HG02610 (cell line): ENCODE results near the gene NCKIPSD.

Experiments used
- ATAC-seq: cut with Tn5 transposase; IDR thresholded peaks from one replicate; pipeline ENCODE4 v1.9.1; 2021; ENCODE audit warnings: mild to moderate bottlenecking, moderate library complexity; ENCODE audit not compliant: unreplicated experiment

The NCKIPSD gene

DNA sequence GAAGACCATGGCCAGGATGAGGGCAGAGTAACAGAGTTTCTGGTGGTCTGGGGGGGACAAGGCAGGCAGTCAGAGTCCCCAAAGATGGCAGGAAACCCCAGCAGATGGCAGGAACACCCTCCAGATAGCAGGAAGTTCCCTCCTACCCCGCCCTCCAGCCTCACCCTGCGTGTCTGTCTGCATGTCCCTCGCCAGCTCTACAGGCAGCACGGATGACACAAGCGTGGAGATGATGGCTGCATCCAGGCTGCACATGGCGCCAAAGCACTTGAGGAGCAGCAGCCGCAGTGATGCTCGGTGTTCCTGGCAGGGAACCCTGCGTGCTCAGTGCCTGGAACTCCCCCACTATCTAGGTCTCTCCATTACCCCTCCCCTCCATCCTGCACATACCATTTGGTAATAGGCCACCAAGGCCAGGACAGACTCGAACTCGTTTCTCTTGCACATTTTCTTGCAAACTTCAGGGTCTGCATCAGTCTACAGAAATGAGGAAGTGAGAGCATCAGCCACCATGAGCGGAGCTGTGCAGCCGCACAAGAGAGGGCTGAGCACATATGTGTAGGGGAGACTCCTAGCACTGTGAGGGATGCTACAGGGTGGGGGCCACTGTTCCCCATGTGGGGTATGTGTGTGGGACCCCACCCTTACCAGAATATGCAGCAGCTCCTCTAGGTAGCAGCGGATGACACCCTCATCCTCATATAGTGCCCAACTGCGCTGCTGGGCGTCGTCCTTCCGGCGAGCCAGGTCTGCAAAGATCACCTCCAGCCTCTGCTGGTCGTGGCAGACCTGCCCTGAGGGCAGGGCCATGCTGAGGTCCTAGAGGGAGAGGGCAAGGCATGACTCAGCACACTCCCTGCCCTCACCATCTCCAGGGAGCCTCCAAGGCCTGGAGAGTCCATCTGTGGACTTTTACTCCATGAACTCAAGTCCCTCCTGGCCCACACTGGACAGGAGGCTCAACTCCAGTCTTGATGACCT lies 6.0 kb downstream of the NCKIPSD start:
- no peak for ATAC-seq

DNA sequence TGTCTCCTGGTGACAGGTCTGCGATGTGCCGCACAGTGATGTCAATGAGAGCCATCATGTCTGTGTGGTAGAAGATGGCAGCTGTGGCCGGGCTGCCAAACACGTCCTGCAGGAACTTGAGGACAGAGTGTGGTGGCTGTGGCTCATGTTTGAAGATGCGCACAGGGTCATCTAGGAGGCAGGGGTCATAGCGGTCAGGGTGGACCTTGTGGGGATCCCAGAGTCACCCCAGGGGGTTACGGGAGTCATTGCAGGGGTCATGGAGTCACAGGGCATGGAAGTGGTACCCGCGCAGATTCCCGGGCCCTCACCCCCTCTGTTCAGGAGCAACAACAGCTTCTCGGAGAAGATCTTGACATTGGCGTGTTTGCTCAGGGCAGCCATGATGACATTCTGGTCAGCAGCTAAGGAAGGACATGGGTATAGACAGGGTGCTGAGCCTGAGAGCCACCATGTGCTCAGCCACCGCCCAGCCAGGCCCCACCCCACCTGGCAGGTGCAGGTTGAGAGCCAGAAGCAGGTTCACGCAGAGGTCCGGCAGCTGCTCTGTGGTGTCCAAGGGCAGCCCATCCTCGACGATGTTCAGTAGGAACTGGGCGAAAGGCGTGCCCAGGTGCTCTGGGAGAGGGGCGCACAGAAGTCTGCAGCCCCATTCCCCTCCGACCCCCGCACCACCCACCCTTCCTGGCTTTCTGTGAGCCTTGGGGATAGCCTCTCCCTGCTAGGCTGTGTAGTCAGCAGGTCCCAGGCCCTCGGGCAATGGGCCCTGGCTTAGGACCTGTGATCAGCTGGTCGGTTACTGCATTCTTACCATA lies 6.9 kb downstream of the NCKIPSD start:
- no peak for ATAC-seq

DNA sequence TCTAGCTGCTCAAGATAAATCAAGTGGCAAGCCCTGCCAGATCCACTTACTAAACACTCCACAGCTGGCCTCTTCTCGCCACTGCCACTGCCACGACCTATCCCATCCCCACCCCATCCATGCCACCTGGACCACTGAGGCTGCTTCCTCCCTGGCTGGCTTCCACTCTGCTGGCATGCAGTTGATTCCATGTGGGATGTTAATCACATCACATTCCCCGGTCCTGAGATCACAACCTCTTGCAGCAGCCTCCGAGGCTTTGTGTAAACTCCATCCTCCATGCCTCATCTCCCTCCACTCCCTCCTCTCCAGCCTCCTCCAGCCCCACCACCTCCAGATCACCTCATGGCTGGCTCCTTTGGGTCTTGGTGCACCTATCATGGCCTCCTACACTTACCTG lies 7.7 kb downstream of the NCKIPSD start:
- ATAC-seq: no peak

DNA sequence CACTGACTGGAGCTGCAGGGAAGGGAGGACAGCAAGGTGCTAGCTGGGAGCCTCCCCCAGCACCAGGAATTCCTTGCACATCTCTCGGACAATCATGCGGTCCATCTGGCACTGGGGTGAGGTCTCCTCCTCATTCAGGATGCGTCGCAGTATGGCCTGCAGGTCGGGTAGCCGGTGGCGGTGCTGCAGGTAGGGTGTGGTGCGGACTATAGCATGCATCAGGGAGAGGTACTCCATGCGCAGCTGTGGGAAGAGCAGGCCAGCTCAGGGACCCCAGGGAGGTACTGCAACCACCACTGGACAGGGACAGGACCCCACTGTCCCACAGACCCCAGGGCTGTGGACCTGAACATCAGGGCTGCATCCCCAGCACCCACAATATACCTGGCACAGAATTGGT lies 11.2 kb downstream of the NCKIPSD start:
- no peak for ATAC-seq

DNA sequence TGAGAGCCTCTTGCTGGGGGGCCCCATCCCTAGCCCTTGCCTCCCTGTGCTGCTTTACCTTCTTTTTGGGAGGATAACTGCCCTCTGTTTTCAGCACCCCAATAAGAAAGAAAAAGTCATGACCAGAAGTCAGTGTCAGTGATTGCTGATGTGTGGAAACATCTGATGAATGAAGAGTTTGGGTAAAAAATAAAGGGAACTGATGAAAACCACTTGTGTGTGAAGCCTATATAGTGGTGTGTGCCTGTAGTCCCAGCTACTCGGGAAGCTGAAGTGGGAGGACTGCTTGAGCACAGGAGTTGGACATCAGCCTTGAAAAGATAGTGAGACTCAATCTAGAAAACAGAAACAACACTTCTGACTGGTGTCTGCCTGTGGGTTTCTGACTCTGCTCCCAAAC lies 13.2 kb downstream of the NCKIPSD start:
- ATAC-seq: no peak

DNA sequence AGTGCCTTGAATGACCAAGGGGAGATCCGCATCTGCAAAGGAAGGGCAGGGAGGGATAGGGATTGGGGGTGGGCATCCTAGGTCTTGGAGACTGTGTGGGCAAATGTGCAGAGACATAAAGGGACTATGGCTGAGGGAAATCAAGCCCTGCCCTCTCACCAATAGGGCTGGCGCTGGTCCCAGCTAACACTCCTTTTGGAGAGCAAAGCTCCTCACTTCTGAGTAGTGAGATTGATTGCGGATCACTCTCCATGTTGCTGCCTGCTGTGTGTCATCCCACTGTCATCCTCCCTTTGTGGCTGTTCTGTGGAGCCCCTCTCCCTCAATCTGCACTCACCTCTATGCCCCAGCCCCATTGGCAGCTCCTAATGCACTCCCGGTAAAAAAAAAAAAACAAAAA lies 20.8 kb downstream of the NCKIPSD start:
- no peak for ATAC-seq

DNA sequence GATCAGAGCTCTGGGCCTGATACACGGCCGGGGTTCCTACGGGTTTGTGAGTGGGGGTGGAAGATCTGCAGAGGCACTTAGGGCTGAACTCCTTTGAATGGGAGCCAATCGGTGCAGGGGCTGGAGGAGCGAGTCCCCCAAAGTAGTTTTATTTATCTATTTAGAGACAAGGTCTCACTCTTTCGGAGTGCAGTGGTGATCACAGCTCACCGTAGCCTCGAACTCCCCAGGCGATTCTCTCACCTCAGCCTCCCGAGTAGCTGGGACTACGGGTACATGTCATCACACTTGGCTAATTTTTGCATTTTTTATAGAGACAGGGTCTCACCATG lies 21.4 kb downstream of the NCKIPSD start:
- no peak for ATAC-seq

DNA sequence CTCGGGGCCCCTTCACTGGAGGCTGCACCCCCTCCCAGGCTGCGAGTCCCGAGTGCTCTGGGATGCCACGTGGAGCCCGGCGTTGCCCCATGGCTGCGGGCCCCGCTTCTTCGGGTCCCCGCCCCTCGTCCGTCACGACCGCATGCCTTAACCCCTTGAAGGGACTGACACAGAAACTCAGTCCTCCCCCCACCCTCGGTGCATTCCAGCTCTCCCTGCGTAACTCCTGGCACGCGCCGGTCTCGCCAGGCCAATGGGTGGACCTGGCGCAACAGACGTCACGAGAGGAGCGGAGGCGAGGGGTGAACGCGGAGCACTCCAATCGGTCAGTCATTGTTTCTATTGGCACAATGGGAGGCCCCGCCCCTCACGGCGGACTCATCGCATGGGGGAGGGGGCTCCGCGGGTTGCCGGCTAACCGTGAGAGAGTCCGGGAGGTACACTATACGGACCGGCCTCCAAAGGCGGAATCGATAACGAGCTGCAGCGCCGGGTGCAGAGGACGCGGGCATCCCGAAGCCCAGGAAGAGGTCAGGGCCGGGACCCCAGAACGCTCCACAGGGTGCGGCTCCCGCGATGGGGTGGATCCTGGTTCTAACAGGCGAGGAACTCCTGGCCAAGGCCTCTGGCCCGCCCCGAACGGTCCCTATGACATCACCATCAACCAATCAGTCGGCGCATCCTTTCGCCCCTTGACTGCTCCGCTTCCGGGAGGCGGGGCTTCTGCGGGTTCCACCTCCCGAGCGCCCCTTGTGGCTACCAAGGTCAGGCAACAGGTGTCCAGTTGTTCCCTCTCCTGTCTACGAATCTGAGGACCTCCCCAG lies 22.0 kb downstream of the NCKIPSD start:
- ATAC-seq: peak; percentile 87

DNA sequence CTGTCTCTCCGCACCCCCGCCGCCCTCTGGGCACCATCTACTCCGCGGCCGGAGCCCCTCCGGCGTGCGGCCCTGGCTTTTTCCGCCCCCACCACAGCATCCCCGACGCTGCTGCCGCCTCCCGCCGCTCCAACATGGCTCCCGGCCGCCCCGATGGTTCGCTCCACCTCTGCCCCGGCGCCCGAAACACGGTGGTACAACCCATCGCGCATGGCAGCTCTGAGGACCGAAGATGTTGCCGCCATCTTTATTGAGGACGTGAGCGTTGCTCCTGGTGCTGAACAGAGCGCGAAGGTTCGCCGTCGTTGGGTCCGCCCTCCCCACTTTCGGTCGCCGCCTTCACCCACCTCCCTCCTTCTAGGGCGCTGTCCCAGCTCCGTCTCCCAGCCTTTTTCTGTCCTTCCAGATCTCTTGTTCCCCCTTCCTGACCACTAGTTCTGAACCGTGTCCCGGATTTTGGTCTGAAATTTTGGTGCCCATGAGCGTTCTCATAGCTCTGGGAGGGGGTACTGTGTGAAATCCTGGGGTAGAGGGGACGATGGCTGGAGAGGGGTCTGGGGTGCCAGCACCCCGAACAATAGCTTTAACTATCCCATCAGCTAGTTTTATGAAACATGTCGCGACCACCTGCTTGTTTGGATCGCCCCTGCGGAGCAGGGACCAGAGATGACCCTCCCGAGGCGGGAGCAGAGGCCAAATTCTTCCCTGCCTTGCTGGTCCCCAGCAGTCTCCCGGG lies 22.8 kb downstream of the NCKIPSD start, which contains the start of gene CELSR3:
CELSR3 (minus strand) TSS at position 134 of the 736 bp plus-strand sequence. CDS start 252 bp downstream, outside the sequence.
- no peak for ATAC-seq

DNA sequence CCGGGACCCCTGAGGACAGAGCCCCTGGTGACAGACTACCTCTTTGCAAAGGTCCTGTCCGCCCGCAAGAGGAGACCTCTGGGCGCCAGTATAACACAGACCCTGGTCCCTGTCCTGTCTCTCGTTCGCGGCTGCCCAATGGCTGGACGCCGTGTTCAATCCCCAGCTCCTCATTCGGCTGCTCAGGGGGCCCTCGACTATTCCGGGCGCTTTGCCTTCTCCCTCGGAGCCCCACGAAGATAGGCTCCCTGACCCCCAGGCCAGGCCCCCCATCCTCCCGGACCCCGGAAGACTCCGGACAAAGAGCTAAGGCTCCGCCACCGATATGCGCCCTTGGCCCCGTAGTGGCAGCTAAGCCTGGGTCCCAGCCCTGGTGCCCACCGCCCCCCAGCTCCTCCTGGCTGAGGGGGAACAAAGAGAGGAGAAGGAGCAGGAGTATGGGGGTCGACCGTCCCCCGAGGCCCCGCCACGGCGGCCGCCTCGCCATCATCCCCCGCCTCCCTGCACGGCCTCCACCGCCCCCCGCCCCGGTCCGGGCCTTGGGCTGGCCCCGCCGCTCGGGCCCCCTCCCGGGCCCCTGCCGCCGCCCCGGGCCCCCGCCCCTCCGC lies 23.5 kb downstream of the NCKIPSD start:
- no peak for ATAC-seq

DNA sequence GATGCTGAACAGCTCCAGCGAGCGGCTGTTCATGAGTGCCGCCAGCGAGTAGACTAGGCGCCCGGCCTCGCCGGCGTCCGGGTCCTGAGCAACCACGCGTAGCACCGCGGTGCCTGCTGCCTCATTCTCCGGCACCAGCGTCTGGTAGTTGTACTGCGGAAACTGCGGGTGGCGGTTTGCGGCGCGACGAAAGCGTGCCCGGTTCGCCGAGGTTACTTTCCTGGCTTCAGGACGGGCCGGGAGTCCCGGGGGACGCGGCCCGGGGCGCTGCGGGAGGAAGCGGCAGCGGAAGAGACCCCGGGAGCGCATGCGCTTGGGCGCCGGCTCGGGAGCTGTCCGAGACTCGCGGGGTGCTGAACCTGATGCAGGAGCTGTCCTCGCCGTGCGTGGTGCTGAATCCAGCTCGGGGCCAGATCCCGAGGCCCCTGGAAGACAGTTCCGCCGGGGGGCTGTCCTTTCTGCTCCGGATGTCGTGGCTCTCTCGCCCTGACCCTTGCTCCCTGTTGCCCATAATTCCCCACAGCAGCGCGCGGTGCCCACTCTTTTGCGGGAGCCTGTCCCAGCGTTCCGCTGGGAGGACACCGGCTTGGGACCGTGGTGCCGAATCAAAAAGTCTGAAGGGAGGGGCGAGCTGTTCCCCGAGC lies 24.1 kb downstream of the NCKIPSD start:
- no peak for ATAC-seq

DNA sequence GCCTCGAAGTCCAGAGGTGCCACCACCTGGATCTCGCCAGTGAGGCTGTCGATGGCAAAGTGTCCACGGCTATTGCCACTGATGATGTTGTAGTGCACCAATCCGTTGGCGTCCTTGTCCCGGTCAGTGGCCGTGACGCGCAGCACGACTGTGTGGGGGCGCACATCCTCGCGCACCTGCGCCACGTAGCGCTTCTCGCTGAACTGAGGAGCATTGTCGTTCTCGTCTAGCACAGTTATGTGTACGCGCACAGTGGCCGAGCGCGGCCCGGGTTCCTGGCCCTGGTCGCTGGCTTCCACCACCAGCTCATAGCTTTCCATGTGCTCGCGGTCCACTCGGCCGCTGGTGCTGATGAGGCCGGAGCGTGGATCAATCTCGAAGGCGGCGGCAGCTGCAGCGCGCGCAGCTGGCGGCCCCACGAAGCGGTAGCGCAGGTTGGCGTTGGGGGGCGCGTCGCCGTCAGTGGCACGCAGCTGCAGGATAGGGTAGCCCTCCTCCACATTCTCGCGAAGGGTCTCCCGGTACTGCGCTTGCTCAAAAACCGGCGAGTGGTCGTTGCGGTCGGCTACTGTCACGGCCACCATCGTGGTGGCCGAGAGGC lies 24.8 kb downstream of the NCKIPSD start:
- ATAC-seq: no peak

DNA sequence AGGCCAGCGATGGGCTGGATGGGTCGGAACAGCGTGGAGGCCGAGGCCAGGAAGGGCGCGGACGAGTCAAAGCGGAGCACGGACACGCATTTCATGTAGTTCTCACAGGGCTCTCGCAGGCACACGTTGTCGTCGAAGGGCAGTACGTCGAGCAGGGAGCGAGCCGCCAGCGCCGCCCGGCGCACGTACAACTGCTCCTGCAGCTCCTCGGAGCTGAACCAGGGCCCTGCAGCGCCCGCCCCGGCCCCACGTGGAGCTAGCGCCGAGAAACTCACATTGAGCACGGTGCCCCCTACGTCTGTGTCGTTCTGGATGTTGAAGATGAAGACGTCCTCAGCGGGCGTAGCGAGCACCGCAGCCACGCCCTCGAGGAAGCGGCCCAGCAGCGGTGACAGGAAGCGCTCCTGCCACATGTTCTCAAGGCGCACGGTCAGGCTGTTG lies 28.9 kb downstream of the NCKIPSD start:
- no peak for ATAC-seq

DNA sequence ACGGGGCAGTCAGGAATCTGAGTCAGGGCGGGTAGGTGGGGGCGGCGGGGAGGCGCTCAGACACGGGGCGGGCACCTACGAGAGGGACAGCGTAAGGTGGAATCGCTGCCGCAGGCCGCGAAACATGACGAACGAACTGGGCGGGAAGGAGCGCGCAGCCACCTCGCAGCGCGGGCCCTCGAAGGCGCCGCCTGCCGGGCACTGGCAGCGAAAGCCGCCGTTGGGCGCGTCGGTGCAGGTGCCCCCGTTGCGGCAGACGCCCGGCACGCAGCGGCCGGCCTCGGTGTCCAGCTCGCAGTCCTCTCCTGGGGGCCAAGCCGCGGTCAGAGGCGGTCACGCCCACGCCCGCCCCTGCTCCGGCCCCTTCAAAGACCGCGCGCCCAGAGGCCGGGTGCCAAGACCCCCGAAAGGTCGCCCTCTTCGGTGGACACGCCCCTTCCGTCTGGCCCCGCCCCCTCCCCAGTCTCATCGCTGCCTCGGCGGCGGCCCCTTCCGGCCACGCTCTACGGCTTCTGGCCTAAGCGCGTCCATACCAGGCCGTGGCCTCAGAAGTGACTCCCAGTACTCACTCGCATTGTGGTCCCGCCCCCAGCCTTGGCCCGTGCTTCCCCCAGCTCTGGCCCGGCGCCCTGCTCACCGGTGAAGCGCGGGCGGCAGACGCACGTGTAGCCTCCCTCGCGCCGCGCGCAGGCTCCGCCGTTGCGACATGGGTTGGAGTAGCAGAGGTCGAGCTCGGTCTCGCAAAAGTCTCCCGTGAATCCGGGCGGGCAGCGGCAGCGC lies 29.5 kb downstream of the NCKIPSD start:
- ATAC-seq: peak; percentile 50

DNA sequence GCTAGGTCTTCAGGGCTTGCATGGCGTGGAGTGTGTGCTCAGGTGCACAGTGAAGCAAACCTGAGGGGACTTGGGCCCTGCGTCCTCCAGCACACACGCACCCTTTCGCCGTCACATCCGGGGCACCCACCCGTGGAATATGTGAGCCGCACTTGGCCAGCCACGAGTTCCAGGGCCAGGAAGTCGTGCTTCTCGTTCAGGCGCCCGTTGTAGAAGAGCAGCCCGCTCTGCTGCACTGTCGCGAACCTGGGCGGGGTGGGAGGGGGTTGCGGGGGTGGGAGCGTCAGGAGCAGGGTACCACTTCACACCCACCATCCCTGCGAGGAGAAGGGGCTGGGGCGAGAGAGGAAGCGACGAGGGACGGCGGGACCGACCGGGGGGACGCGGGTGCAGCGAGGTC lies 30.1 kb downstream of the NCKIPSD start:
- ATAC-seq: no peak

DNA sequence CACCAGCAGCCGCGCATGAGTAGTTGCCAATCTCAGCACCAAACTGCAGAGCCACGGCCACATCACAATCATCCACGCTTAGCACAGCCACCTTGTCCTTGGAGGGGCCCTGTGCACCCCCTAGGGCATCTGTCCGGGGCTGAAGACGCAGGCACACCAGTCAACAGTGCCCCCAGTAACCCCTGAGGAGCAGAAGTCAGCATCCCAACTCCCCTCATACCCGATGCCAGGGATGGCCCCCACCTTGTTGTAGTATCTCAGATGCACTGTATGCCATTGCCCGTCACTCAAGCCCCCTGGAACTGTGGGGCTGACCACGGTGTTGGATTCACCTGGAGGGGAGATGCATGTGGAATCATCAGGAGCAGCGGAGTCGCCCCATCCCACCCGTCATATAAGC lies 30.7 kb downstream of the NCKIPSD start:
- no peak for ATAC-seq

DNA sequence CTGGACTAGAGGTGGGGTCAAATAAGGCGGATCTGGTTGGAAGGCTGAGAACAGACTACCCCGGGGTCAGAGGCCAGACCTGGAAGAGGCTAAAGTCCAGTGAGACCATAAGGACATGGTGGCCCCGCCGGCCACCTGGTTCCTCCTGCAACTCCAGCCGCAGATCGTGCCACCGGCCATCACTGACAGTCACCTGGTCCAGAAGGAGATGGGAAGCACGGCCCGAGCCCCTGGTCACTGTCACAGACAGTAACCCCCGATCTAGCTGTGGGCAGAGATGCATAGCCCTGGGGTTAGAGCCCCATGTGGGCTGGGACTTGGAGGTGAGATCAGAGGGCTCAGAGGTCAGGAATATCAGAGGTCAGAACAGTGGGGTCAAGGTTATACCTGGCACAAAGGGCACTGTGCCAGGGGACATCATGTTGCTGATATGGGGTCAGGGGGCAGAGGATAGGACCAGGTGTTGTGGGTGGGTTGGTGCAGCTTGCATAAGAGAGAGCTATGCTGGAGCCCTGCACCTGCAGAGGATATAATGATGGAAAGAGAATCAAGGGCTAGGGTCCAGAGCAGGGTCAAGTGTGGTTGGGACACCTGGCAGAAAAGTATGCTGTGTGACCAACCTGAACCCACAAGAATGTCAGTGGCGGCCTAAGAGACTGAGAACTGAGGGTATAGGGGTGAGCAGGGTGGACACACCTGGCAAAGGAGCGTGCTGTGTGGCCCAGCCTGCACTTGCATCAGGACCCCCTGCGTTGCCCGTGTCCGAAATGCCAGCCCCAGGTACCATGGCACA lies 32.6 kb downstream of the NCKIPSD start:
- ATAC-seq: no peak
